ENCODE measurements around the gene MAN2A2. TPM values are rescaled to one million over a fixed set of nuclear protein-coding genes. Genes with fewer than 3 reads are reported as not detected.

The MAN2A2 gene
- polyA plus RNA-seq, 3 donors = 6.6 to 318 (median 7.3) TPM

- H3K27ac ChIP-seq (ENCODE audit: low read depth in 1 of 2, low read length in 2 of 2) = peak overlapping the region; percentile 83 to 93
Measured at GRCh38 chr15:90915808-90916440, 12.8 kb downstream of the MAN2A2 start.

DNA sequence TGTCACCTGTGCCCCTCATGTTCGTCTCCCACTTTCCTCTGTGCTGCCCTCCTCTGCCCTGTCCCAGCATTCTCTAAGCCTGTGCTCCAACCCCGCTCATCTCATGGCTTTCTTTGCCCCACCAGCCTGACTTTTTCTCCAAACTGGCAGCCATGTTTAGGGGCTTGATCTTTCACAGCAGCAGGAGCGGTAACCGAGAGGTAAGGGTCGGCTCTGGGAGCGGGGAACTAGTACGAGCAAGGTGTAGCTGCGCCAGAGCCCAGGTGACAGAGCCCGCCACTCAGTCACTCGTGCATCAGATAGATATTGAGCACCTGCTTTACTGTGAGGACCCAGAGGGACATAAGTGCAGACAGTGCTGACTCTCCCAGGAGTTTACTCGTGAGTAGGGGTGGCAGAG is 13.4 kb downstream of the MAN2A2 start:
- peak overlapping the region; percentile 83 to 93 for H3K27ac ChIP-seq (ENCODE audit: low read depth in 1 of 2, low read length in 2 of 2)
- Mint-ChIP-seq H3K4me3 (peak overlapping the region; percentile 81 to 93), H3K36me3 (peaks cover 73 to 90% of the 10 kb centered on the region in 2 donors), H3K4me1 (peaks cover 55% of the 10 kb centered on the region), H3K27me3 (ENCODE audit: low read depth in 3 of 3) (peaks cover 0 to 2% (median 1%) of the 10 kb centered on the region in 3 donors), H3K27ac (peak overlapping the region; percentile 95 to 98 (median 97)), H3K9me3 (peaks cover 0 to 2% (median 0%) of the 10 kb centered on the region in 7 donors)
- peaks cover 49 to 55% of the 10 kb centered on the region in 2 donors for H3K4me1 ChIP-seq (ENCODE audit: control insufficient read depth in 1 of 2, insufficient read depth in 2 of 2, low read length in 2 of 2)
- peaks cover 4% of the 10 kb centered on the region for H4K20me1 ChIP-seq (ENCODE audit: insufficient read depth, low read length)
- peak overlapping the region; percentile 3 to 76 (median 40) for H3K4me3 ChIP-seq (replicated peaks in 1 of 3; ENCODE audit: low read depth in 2 of 3, low read length in 3 of 3)
- peaks cover 34% of the 10 kb centered on the region for H3K79me2 ChIP-seq (ENCODE audit: insufficient read depth, low read length)
- H2AFZ ChIP-seq (ENCODE audit: insufficient read depth, low read depth, low read length, poor library complexity, severe bottlenecking) = peak overlapping the region; percentile 69
- H3K9ac ChIP-seq (ENCODE audit: insufficient read depth, low read length, poor library complexity, severe bottlenecking) = peak overlapping the region; percentile 71
- WGBS (ENCODE audit: insufficient coverage) = 29% methylated on average over 11 of the region's 11 CpGs
- H3K36me3 ChIP-seq (replicated peaks in 1 of 2; ENCODE audit: control insufficient read depth in 1 of 2, insufficient read depth in 2 of 2, low read length in 2 of 2) = peaks cover 63 to 71% of the 10 kb centered on the region in 2 donors
- intact Hi-C loops (cut with micrococcal nuclease) = loop anchor here in 1 of 2 donors (2.0 to 10.0 kb wide), 2 partner anchors 14 to 938 kb away; partner anchors contain the start of gene SLCO3A1
- no peaks in the 10 kb centered on the region for H3K9me3 ChIP-seq (replicated peaks in 1 of 2; ENCODE audit: control insufficient read depth in 1 of 2, insufficient read depth in 1 of 2, low read length in 2 of 2)
- no peak for DNase-seq
- no peaks in the 10 kb centered on the region for H3K27me3 ChIP-seq (ENCODE audit: control insufficient read depth in 2 of 2, insufficient read depth in 2 of 2, low read length in 2 of 2)
- H3K4me2 ChIP-seq (replicated peaks; ENCODE audit: extremely low read depth, low read length, poor library complexity, severe bottlenecking) = peak overlapping the region; percentile 86
- TF ChIP-seq CTCF (IDR thresholded peaks at IDR 0.05) = no peak

More at GRCh38 chr15:90915808-90916440, 12.8 kb downstream of the MAN2A2 start:
- Mint-ChIP-seq H3K4me1 (peaks cover 55% of the 10 kb centered on the region), H3K27ac (peak overlapping the region; percentile 95 to 98 (median 97)), H3K9me3 (peaks cover 0 to 2% (median 0%) of the 10 kb centered on the region in 7 donors), H3K36me3 (peaks cover 73 to 90% of the 10 kb centered on the region in 2 donors), H3K4me3 (peak overlapping the region; percentile 81 to 93), H3K27me3 (ENCODE audit: low read depth in 3 of 3) (peaks cover 0 to 2% (median 1%) of the 10 kb centered on the region in 3 donors)
- Histone ChIP-seq H4K20me1 (ENCODE audit: insufficient read depth, low read length) (peaks cover 4% of the 10 kb centered on the region), H3K79me2 (ENCODE audit: insufficient read depth, low read length) (peaks cover 34% of the 10 kb centered on the region), H3K4me2 (replicated peaks; ENCODE audit: extremely low read depth, low read length, poor library complexity, severe bottlenecking) (peak overlapping the region; percentile 86), H3K27me3 (ENCODE audit: control insufficient read depth in 2 of 2, insufficient read depth in 2 of 2, low read length in 2 of 2) (no peaks in the 10 kb centered on the region), H3K4me1 (ENCODE audit: control insufficient read depth in 1 of 2, insufficient read depth in 2 of 2, low read length in 2 of 2) (peaks cover 49 to 55% of the 10 kb centered on the region in 2 donors), H3K36me3 (replicated peaks in 1 of 2; ENCODE audit: control insufficient read depth in 1 of 2, insufficient read depth in 2 of 2, low read length in 2 of 2) (peaks cover 63 to 71% of the 10 kb centered on the region in 2 donors), H3K9ac (ENCODE audit: insufficient read depth, low read length, poor library complexity, severe bottlenecking) (peak overlapping the region; percentile 71), H3K4me3 (replicated peaks in 1 of 3; ENCODE audit: low read depth in 2 of 3, low read length in 3 of 3) (peak overlapping the region; percentile 3 to 76 (median 40)), H3K9me3 (replicated peaks in 1 of 2; ENCODE audit: control insufficient read depth in 1 of 2, insufficient read depth in 1 of 2, low read length in 2 of 2) (no peaks in the 10 kb centered on the region), H2AFZ (ENCODE audit: insufficient read depth, low read depth, low read length, poor library complexity, severe bottlenecking) (peak overlapping the region; percentile 69)
- intact Hi-C loops (cut with micrococcal nuclease) = loop anchor here (1.0 to 10.0 kb wide), 4 partner anchors 13 to 939 kb away; partner anchors contain the start of gene SLCO3A1 (in 1 of the 2)
- peak; percentile 95 to 98 (median 98) for DNase-seq
- TF ChIP-seq CTCF (IDR thresholded peaks at IDR 0.05) = no peak
- WGBS (ENCODE audit: insufficient coverage) = 3% methylated on average over 17 of the region's 25 CpGs
